ENCODE data around the gene NR1D2.
"Not testable (repeated sequence)": the region's sequence is repeated elsewhere in the genome, so short reads cannot be mapped to it uniquely, and the experiment has no call there.

NR1D2 gene

DNA sequence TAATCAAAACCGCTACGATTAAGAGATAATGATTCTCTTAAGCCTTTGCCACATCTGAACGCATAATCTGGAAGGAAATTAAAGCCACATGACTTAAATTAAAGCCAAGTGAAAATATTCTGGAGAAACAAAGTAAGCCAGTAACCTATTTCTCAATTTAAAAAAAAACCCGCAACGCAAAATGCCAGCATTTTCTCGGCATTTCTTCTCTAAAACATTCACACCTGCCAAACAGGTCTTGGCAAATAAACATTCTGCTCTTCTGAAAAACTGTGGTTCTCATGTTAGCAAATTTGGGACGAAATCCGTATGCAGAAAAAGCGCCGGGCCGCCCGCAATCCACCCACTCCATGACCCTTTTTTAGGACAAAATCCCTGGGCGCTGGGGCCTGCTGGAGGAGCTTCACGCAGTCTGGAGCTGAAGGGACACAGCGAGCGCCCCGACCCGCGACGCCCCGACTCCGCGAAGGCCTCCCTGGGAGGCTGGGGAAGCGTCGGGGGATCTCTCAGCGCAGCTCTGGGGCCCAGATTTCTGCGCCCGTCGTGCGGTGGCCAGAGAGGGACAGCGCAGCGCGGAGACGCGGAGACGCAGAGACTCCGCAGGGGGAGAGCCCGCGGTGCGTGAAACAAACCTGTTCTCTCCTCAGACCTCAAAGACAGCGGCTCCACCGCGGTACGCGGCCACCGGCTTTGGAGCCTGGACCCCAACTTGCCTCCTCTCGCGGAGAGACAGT is 28.8 kb upstream of the NR1D2 start:
- DNase-seq (ENCODE audit: insufficient read length, low spot score) (no peak), FAIRE-seq (no peak)
- TF ChIP-seq POU2F2 (IDR thresholded peaks at IDR 0.05; ENCODE audit: low read depth, low read length) (no peak), TAF1 (IDR thresholded peaks at IDR 0.05; ENCODE audit: low read depth, low read length) (no peak), SPI1 (IDR thresholded peaks at IDR 0.05; ENCODE audit: low read depth, low read length) (no peak), POLR2AphosphoS5 (IDR thresholded peaks at IDR 0.05; ENCODE audit: low read depth, low read length) (no peak), POLR2A (IDR thresholded peaks at IDR 0.05; ENCODE audit: low read depth, low read length) (no peak), PAX5 (IDR thresholded peaks at IDR 0.05; ENCODE audit: insufficient read depth, low read length, severe bottlenecking) (no peak)

DNA sequence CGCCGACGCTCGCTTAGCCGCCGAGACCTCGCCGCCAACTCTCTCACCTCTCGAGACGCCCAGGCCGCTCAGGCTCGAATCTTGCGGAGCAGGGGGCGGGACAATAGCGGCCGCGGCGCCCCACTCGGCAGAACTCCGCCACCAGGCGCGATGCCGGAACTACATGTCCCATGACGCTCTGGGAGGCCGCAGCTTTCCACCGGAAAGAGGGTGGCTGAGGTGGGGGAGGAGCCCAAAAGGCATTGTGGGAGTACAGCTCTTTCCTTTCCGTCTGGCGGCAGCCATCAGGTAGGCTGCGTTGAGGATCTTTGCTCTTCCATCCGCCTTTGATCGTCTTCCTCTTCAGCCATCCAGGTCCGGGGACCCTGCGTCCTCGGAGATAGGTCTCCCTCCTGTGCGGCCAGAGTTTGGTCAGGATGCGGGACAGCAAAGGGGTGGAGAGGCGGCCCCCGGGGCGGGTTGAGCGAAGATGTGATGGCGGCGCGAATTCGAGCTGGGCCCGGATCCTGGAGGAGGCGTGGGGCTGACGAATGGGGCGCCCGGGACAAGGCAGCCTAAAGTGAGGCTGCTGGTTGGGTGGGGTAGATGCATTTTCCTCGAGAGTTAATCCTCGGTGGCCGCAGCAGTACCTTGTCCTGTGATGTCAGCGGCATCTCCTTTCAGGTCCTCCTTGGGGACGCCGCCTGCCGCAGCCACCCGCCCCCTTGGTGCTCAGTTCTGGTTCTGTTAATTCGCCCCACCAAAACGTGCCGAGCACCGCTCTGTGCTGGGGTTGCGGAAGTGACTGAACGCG is 28.0 kb upstream of the NR1D2 start, which contains the start of the genes NKIRAS1 and RPL15:
Gene NKIRAS1, minus strand, starts transcription at position 105 of the 793 bp plus-strand sequence. CDS start 6,086 bp downstream, outside the sequence.
Gene RPL15, plus strand, starts transcription at position 247 of the 793 bp plus-strand sequence. CDS start 728 bp downstream, outside the sequence.
- FAIRE-seq = peak; percentile 92
- TF ChIP-seq POLR2A (IDR thresholded peaks at IDR 0.05; ENCODE audit: low read depth, low read length) (peak; percentile 100), SPI1 (IDR thresholded peaks at IDR 0.05; ENCODE audit: low read depth, low read length) (peak; percentile 67), TAF1 (IDR thresholded peaks at IDR 0.05; ENCODE audit: low read depth, low read length) (peak; percentile 100), POLR2AphosphoS5 (IDR thresholded peaks at IDR 0.05; ENCODE audit: low read depth, low read length) (peak; percentile 100), POU2F2 (IDR thresholded peaks at IDR 0.05; ENCODE audit: low read depth, low read length) (peak; percentile 96), PAX5 (IDR thresholded peaks at IDR 0.05; ENCODE audit: insufficient read depth, low read length, severe bottlenecking) (no peak)
- DNase-seq (ENCODE audit: insufficient read length, low spot score) = peak; percentile 88

DNA sequence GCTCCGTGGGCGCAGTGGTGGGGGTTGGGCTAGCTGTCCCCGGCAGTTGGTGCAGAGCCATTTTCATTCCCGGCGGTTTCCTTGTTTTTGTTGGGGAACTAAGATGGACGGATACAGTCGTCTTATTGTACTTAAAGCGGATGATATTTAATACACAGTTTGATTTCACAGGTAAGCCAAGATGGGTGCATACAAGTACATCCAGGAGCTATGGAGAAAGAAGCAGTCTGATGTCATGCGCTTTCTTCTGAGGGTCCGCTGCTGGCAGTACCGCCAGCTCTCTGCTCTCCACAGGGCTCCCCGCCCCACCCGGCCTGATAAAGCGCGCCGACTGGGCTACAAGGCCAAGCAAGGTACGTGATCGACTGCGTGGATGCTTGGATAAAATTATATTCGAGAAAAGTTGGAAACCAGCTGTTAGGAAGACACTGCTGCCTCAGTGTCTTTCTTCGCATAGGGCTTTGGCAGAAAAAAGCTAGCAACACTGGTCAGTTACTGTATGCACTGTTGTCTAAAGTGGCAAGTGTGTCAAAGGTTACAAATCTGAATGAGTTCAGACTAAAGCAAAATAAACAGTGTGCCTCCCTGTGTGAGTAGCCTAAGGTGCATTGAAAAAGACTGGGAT is 27.3 kb upstream of the NR1D2 start:
- DNase-seq (ENCODE audit: insufficient read length, low spot score); FAIRE-seq: not testable (repeated sequence)

DNA sequence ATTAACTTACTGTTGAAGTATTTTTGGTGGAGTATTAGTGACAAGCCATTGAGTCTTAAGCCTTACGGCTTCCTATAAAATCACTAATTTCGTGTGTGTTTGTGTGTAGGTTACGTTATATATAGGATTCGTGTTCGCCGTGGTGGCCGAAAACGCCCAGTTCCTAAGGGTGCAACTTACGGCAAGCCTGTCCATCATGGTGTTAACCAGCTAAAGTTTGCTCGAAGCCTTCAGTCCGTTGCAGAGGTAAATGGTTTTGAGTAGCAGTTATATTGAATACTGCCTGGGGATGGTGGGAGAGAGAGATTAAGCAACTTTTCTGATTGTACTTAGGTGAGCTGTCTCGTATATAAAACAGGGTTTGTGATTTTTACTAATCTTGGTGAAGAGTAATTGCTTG is 26.8 kb upstream of the NR1D2 start:
- FAIRE-seq; DNase-seq (ENCODE audit: insufficient read length, low spot score): not testable (repeated sequence)

DNA sequence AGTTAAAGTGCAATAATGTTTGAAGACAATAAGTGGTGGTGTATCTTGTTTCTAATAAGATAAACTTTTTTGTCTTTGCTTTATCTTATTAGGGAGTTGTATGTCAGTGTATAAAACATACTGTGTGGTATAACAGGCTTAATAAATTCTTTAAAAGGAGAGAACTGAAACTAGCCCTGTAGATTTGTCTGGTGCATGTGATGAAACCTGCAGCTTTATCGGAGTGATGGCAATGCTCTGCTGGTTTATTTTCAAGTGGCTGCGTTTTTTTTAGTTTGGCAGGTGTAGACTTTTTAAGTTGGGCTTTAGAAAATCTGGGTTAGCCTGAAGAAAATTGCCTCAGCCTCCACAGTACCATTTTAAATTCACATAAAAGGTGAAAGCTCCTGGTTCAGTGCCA is 25.5 kb upstream of the NR1D2 start:
- DNase-seq (ENCODE audit: insufficient read length, low spot score) (no peak), FAIRE-seq (no peak)
- TF ChIP-seq POU2F2 (IDR thresholded peaks at IDR 0.05; ENCODE audit: low read depth, low read length) (no peak), SPI1 (IDR thresholded peaks at IDR 0.05; ENCODE audit: low read depth, low read length) (peak; percentile 50; the same call in 1 of the 2 replicates), TAF1 (IDR thresholded peaks at IDR 0.05; ENCODE audit: low read depth, low read length) (no peak)

DNA sequence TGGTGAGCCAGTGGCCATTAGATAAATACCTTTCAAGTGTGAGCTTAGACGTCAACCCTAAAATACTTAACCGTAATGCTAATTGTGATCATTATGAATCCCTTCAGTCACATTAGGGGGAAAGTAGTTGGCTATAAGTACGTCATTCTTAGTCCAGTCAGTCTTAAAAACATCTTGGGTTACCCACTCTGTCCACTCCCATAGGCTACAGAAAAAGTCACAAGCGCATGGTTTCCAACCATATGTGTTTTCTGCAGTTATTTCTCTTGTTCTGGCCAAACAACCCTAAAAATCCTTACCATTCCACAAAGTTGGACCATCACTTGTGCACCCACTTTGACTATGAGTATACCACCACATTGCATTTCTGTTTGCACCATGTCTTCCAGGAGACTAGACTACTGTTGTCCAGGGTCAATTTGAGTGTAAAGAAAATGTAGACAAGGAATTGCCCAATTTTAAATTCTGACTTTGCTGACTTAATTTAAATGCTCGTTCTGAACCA is 24.9 kb upstream of the NR1D2 start:
- TF ChIP-seq SPI1 (IDR thresholded peaks at IDR 0.05; ENCODE audit: low read depth, low read length) = no peak
- no peak; the same call in 1 of the 2 replicates for TF ChIP-seq POLR2AphosphoS5 (IDR thresholded peaks at IDR 0.05; ENCODE audit: low read depth, low read length)
- no peak for TF ChIP-seq POU2F2 (IDR thresholded peaks at IDR 0.05; ENCODE audit: low read depth, low read length)
- peak; percentile 82 for TF ChIP-seq POLR2A (IDR thresholded peaks at IDR 0.05; ENCODE audit: low read depth, low read length)
- TF ChIP-seq TAF1 (IDR thresholded peaks at IDR 0.05; ENCODE audit: low read depth, low read length) = no peak
- TF ChIP-seq PAX5 (IDR thresholded peaks at IDR 0.05; ENCODE audit: insufficient read depth, low read length, severe bottlenecking) = no peak
- FAIRE-seq (no peak), DNase-seq (ENCODE audit: insufficient read length, low spot score) (no peak)

DNA sequence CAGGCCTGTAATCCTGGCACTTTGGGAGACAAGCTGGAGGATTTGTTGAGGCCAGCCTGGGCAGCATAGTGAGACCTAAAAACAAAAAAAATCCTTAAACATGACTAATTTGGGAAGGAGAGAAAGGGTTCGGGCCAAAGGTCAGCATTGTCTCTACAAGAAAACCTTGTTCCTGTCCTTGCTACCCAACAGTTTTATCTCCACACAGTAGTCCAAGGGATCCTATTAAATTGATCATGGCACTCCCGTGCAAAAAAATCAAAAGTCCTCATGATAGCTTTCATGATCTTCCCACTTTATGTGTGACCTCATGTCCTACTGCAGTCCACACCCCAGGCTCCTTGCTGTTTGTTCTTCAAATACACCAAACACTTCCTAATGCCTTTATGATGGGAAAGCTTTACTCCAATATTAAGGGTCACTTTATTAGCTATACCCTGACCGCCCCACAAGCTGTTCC is 24.0 kb upstream of the NR1D2 start:
- DNase-seq (ENCODE audit: insufficient read length, low spot score) (no peak), FAIRE-seq (no peak)
- TF ChIP-seq POLR2A (IDR thresholded peaks at IDR 0.05; ENCODE audit: low read depth, low read length) = peak; percentile 75
- peak; percentile 67 for TF ChIP-seq POLR2AphosphoS5 (IDR thresholded peaks at IDR 0.05; ENCODE audit: low read depth, low read length)
- TF ChIP-seq POU2F2 (IDR thresholded peaks at IDR 0.05; ENCODE audit: low read depth, low read length) = peak; percentile 40; the same call in 1 of the 2 replicates
- TF ChIP-seq TAF1 (IDR thresholded peaks at IDR 0.05; ENCODE audit: low read depth, low read length) = no peak

DNA sequence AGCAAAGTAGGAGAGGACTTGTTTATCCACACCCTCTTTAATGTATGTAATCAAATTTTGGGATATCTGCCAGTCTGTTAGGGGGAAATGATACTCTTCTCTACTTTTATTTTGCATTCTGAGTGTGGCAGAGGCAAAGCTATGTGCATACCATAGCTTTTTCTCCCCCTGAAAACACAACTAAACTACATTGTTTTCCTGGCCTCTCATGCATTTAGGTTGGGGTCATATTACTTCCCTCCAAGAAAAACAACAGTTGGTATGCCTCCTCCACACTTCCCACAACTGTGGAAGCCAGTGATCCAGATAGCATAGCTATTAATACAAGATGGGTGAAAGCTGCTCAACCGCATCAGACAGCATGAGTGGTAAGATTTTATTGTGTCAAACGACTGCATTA is 21.3 kb upstream of the NR1D2 start:
- no peak for TF ChIP-seq TAF1 (IDR thresholded peaks at IDR 0.05; ENCODE audit: low read depth, low read length)
- no peak for FAIRE-seq
- no peak for DNase-seq (ENCODE audit: insufficient read length, low spot score)

DNA sequence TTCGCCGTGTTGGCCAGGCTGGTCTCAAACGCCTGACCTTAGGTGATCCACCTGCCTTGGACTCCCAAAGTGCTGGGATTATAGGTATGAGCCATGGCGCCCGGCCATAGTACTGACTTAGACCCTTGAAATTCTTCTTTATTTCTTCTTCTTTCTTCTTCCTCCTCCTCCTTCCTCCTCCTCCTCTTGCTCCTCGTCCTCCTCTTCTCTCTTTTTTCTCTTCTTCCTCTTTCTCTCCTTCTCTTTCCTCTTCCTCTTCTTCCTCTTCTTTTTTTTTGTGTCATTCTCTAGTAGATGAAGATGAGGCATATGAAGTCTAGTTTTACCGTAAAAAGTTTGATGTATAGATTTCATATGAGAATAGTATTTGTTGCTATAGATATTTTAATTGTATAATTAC is 18.8 kb upstream of the NR1D2 start:
- no peak for FAIRE-seq
- TF ChIP-seq TAF1 (IDR thresholded peaks at IDR 0.05; ENCODE audit: low read depth, low read length) (no peak), POLR2A (IDR thresholded peaks at IDR 0.05; ENCODE audit: low read depth, low read length) (no peak), POU2F2 (IDR thresholded peaks at IDR 0.05; ENCODE audit: low read depth, low read length) (no peak), POLR2AphosphoS5 (IDR thresholded peaks at IDR 0.05; ENCODE audit: low read depth, low read length) (no peak), PAX5 (IDR thresholded peaks at IDR 0.05; ENCODE audit: insufficient read depth, low read length, severe bottlenecking) (no peak), SPI1 (IDR thresholded peaks at IDR 0.05; ENCODE audit: low read depth, low read length) (no peak)
- DNase-seq (ENCODE audit: insufficient read length, low spot score) = no peak

DNA sequence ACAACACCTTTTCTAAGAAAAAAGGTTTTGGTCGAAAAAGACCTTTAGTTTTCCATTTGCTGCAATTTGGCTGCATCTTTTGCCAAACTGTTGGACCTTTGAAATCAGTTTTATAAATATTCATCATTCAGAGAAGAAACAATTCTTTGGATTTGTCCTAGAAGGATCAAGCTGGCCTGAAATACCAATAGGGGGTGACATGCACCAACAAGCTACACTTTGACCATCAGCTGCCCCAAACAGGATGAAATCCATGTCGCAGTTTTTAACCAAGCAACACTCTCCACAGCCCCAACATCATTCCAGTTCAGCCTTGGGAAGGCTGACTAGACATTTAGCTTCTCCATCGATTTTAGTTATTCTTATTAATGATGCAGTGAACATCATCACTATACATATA is 18.4 kb upstream of the NR1D2 start:
- DNase-seq (ENCODE audit: insufficient read length, low spot score) (no peak), FAIRE-seq (no peak)
- TF ChIP-seq SPI1 (IDR thresholded peaks at IDR 0.05; ENCODE audit: low read depth, low read length) (no peak), POU2F2 (IDR thresholded peaks at IDR 0.05; ENCODE audit: low read depth, low read length) (no peak), TAF1 (IDR thresholded peaks at IDR 0.05; ENCODE audit: low read depth, low read length) (no peak), POLR2A (IDR thresholded peaks at IDR 0.05; ENCODE audit: low read depth, low read length) (no peak), POLR2AphosphoS5 (IDR thresholded peaks at IDR 0.05; ENCODE audit: low read depth, low read length) (no peak), PAX5 (IDR thresholded peaks at IDR 0.05; ENCODE audit: insufficient read depth, low read length, severe bottlenecking) (no peak)

All from GM12891 (cell line).